Ovary (tissue), 3 donors: ENCODE results near the gene PPIB.

Experiments
- CTCF ChIP-seq, 3 donors: fragments of 450-650 bp in 2 of 3; fragments of 200-600 bp in 1 of 3; IDR thresholded peaks; one replicate each; pipeline versions ENCODE4 v1.5.1 to v1.8.0; 2016 to 2022; ENCODE audit warnings: antibody characterized with exemption in 3 of 3, mild to moderate bottlenecking in 1 of 3
- EP300 ChIP-seq: sonication (generic); formaldehyde crosslinking; IDR thresholded peaks from one replicate; pipeline ENCODE4 v1.6.1; 2017; ENCODE audit warnings: antibody characterized with exemption
- POLR2A ChIP-seq: fragments of 450-650 bp; IDR thresholded peaks from one replicate; pipeline ENCODE4 v1.6.1; 2017; ENCODE audit warnings: antibody characterized with exemption, mild to moderate bottlenecking, moderate library complexity
- donor health status: DM: no; HTN: no; CAD: no.

GRCh38 chr15:64141798-64142512, 20.9 kb downstream of the PPIB start:
- no peak for TF ChIP-seq CTCF (IDR thresholded peaks at IDR 0.05)
- no peak for TF ChIP-seq EP300
- no peak for TF ChIP-seq POLR2A
